CD8-positive, alpha-beta memory T cell (primary cell): ENCODE results near the gene ZFAND3. TPM values are rescaled to one million over a fixed set of nuclear protein-coding genes. Genes with fewer than 3 reads are reported as not detected.

ENCODE experiments used
- CTCF ChIA-PET: fragments of 350-600 bp; sonication (Branson Sonifier 250); formaldehyde crosslinking; loops from one replicate; lab custom pipeline; 2021; ENCODE audit warnings: antibody characterized with exemption; lab: Charles Lee
- POLR2A ChIA-PET: fragments of 350-600 bp; sonication (Branson Sonifier 250); formaldehyde crosslinking; loops from one replicate; lab custom pipeline; 2021; ENCODE audit warnings: antibody characterized with exemption; lab: Charles Lee
- DNase-seq, 5 donors: peaks; one replicate each; pipeline versions ENCODE4 v3.0.0 to v3.0.0-alpha.2; 2020 to 2022; ENCODE audit warnings: mixed read lengths in 1 of 5
- H3K27ac ChIP-seq: one replicate; pipeline ENCODE4 v1.7.0; 2013; ENCODE audit warnings: low read depth, mild to moderate bottlenecking, low read length, moderate library complexity
- H3K27me3 ChIP-seq: 2 replicates; pipeline ENCODE4 v1.7.0; 2013; ENCODE audit warnings: low read length, mild to moderate bottlenecking; ENCODE audit not compliant: insufficient read depth, poor library complexity, severe bottlenecking
- H3K36me3 ChIP-seq: 2 replicates; pipeline ENCODE4 v1.7.0; 2013; ENCODE audit warnings: mild to moderate bottlenecking, low read length, moderate library complexity; ENCODE audit not compliant: insufficient read depth
- H3K4me1 ChIP-seq: 2 replicates; pipeline ENCODE4 v1.7.0; 2013; ENCODE audit warnings: mild to moderate bottlenecking, low read length, moderate library complexity; ENCODE audit not compliant: insufficient read depth
- H3K4me3 ChIP-seq: 2 replicates; pipeline ENCODE4 v1.7.0; 2013; ENCODE audit warnings: mild to moderate bottlenecking, low read length
- H3K9me3 ChIP-seq: 2 replicates; pipeline ENCODE4 v1.7.0; 2013; ENCODE audit warnings: mild to moderate bottlenecking, low read length
- H3K27ac Mint-ChIP-seq, 8 donors: one replicate each; pipeline ENCODE4 v1.8.0; 2020 to 2021; ENCODE audit warnings: mixed read lengths in 8 of 8, mild to moderate bottlenecking in 6 of 8, inconsistent platforms in 3 of 8, moderate library complexity in 3 of 8
- H3K27me3 Mint-ChIP-seq, 2 donors: one replicate each; pipeline ENCODE4 v1.8.0; 2020 to 2021; ENCODE audit warnings: mixed read lengths in 2 of 2, mild to moderate bottlenecking in 1 of 2, moderate library complexity in 1 of 2
- H3K36me3 Mint-ChIP-seq, 3 donors: one replicate each; pipeline ENCODE4 v1.8.0; 2020 to 2021; ENCODE audit warnings: mixed read lengths in 3 of 3, inconsistent platforms in 1 of 3, mild to moderate bottlenecking in 1 of 3
- H3K4me1 Mint-ChIP-seq, 3 donors: one replicate each; pipeline ENCODE4 v1.8.0; 2020 to 2021; ENCODE audit warnings: mixed read lengths in 3 of 3, inconsistent platforms in 1 of 3, mild to moderate bottlenecking in 1 of 3
- H3K4me3 Mint-ChIP-seq, 7 donors: one replicate each; pipeline ENCODE4 v1.8.0; 2020 to 2021; ENCODE audit warnings: mixed read lengths in 7 of 7, mild to moderate bottlenecking in 6 of 7, moderate library complexity in 4 of 7, inconsistent platforms in 2 of 7
- H3K9me3 Mint-ChIP-seq, 5 donors: one replicate each; pipeline ENCODE4 v1.8.0; 2020 to 2022; ENCODE audit warnings: mixed read lengths in 5 of 5, mild to moderate bottlenecking in 3 of 5, moderate library complexity in 2 of 5, inconsistent platforms in 1 of 5
- polyA plus RNA-seq: library from polyadenylated mRNA; unstranded; fragments of 300-500 nt; fragmentation: Illumina TruSeq; gene quantifications from one replicate; pipeline ENCODE4 v1.2.3, GENCODE V29; 2021
- total RNA-seq, 2 experiments: library from RNA; stranded (reverse); gene quantifications; one replicate each; pipeline ENCODE4 v1.2.3, GENCODE V29; 2021

Gene ZFAND3
- total RNA-seq (10 to 100 TPM; 29.1 to 29.4 TPM), polyA plus RNA-seq (5.2 TPM)

DNA sequence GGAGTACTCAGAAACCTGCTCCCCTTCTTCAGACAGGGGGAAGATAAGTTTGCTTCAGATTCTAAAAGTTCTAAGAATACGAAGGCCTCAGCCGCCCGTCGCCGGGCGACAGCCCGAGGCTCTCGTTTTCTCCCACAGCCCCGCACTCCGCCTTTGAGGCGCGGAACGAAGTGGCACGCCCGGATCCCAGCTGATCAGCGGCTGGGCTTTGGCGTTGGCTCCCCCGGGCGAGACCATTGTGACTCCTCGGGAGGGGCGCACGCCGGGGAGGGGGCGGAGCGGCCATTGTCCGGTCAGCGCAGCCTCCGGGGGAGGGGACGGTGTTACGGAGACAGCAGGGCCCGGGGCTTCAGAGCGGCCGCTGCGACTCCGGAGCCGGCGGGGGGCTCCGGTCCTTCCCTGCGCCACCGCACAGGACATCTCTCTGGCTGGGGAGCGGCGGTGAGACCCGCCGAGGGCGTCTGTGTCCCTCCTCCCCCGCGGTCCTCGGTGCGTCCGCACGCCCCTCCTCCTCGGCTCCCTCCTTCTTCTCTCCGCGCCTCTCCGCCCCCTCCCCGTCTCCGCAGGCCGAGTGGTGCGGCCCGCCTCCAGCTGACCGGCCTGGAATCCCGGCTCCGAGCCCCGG, at the start of gene ZFAND3:
TSS of gene ZFAND3 (plus strand) at position 551 of the 625 bp plus-strand sequence. CDS start 219 bp downstream, outside the sequence.
- Histone ChIP-seq H3K4me3 (peak within 1 kb of the TSS; percentile 98), H3K27me3 (no peaks in the 10 kb centered on the region), H3K36me3 (no peaks in the 10 kb centered on the region), H3K4me1 (peaks cover 40% of the 10 kb centered on the region), H3K27ac (peak within 1 kb of the TSS; percentile 93), H3K9me3 (no peaks in the 10 kb centered on the region)
- no peaks in the 10 kb centered on the region for H3K27me3 Mint-ChIP-seq
- peaks cover 0 to 11% (median 0%) of the 10 kb centered on the region in 3 donors for H3K36me3 Mint-ChIP-seq
- H3K4me1 Mint-ChIP-seq: peaks cover 47 to 57% (median 53%) of the 10 kb centered on the region in 3 donors
- CTCF ChIA-PET: interaction anchor here (1.0 to 1.5 kb wide), 5 partner anchors 27 to 121 kb away, joined by 3 to 7 read pairs (median 4); partner anchors contain the start of gene MDGA1
- peak within 1 kb of the TSS; percentile 95 to 100 (median 98) for H3K27ac Mint-ChIP-seq
- DNase-seq: peak; percentile 84 to 96 (median 94)
- peak within 1 kb of the TSS; percentile 94 to 99 (median 98) for H3K4me3 Mint-ChIP-seq
- POLR2A ChIA-PET: interaction anchor here (1.0 to 1.6 kb wide), 6 partner anchors 28 to 820 kb away, joined by 3 to 10 read pairs (median 4); partner anchors contain the start of genes BTBD9 and MDGA1
- no peaks in the 10 kb centered on the region for H3K9me3 Mint-ChIP-seq

DNA sequence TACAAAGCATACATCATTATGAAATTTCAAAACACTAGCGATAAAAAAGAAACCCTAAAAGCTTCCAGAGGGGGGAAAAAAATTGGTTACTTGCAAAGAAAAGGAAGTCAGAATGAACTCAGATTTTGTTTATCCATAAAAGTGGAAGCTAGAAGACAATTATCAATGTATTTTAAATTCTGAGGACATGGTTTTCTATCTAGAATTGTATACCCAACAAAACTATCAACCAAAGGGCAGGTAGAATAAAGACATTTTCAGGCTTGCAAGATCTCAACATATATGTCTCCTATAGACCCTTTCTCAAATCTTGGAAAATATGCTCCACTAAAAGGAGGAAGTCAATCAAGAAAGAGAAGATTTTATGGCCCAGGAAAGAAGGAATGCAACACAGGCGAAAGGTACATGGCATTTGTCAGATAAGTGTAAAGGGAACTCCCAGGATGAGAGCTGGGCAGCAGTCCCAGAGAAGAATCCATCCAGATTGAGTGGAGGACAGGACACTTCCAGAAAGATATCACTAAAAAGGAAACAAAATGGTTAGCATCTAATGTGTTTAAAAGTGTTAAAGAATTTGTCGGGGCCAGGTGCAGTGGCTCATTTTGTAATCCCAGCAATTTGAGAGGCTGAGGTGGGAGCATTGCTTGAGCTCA, 45.4 kb upstream of the ZFAND3 start:
- Mint-ChIP-seq H3K27me3 (peaks cover 9 to 12% of the 10 kb centered on the region in 2 donors), H3K36me3 (peaks cover 0 to 8% (median 0%) of the 10 kb centered on the region in 3 donors), H3K27ac (no peak overlapping the region), H3K4me1 (no peaks in the 10 kb centered on the region), H3K4me3 (no peak overlapping the region), H3K9me3 (peaks cover 4 to 11% (median 5%) of the 10 kb centered on the region in 5 donors)
- Histone ChIP-seq H3K27ac (no peak overlapping the region), H3K4me1 (no peaks in the 10 kb centered on the region), H3K4me3 (no peak overlapping the region), H3K27me3 (no peaks in the 10 kb centered on the region), H3K9me3 (no peaks in the 10 kb centered on the region), H3K36me3 (no peaks in the 10 kb centered on the region)
- DNase-seq: no peak
- ChIA-PET POLR2A (no interaction called here), CTCF (interaction anchor here (1.0 kb wide), 1 partner anchor 8 kb away, joined by 4 read pairs; no protein-coding TSS in a partner anchor)

DNA sequence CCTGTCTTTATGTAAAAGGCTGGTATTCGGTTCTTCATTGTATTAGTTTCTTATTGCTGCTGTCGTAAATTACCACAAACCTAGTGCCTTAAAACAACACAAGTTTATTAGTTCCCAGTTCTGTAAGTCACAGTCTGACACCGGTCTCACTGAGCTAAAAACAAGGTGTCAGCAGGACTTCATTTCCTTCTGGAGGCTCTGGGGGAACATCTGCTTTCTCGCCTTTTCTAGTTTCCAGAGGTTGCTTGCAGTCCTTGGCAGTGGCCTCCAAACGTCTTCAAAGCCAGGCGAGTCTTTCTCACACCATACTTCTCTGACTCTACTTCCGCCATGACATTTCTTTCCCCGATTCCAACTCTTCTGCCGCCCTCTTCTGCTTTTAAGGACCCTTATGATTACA, 43.0 kb upstream of the ZFAND3 start:
- no peak overlapping the region for H3K4me3 Mint-ChIP-seq
- no peaks in the 10 kb centered on the region for H3K4me1 Mint-ChIP-seq
- H3K36me3 Mint-ChIP-seq: peaks cover 0 to 5% (median 0%) of the 10 kb centered on the region in 3 donors
- no peak for DNase-seq
- H3K27ac Mint-ChIP-seq: peak overlapping the region in 1 of 8 donors; percentile 74
- Histone ChIP-seq H3K9me3 (no peaks in the 10 kb centered on the region), H3K27ac (no peak overlapping the region), H3K27me3 (no peaks in the 10 kb centered on the region), H3K36me3 (no peaks in the 10 kb centered on the region), H3K4me1 (no peaks in the 10 kb centered on the region), H3K4me3 (no peak overlapping the region)
- ChIA-PET POLR2A (no interaction called here), CTCF (no interaction called here)
- peaks cover 4 to 11% (median 5%) of the 10 kb centered on the region in 5 donors for H3K9me3 Mint-ChIP-seq
- peaks cover 3 to 5% of the 10 kb centered on the region in 2 donors for H3K27me3 Mint-ChIP-seq

DNA sequence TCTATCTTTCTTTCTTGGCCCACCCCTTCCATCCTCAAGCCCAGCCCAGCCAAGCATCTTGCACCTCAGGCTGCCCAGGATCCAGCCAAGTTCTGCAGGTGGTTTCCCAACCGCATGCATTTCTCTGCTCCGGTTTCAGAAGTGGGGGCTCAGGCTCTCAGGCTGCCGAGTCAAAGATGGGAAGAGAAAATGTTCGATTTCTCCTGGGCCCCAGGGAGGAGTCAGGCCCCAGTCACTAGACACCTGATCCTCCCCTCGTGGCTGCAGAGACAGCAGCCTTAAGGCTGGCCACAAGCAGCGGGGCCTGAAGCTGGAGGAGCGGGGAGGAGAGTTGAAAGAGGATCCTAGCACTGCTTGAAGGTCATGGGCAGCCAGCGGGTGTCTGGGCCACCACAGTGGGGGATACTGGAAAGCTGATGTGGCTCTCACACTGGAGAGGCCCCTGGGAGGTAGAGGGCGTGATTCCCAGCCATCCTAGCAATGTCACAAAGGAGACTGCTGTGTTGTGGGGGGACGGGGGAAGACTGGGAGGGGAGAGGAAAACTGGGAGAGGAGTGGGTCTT, 42.2 kb upstream of the ZFAND3 start:
- Histone ChIP-seq H3K27ac (no peak overlapping the region), H3K4me3 (no peak overlapping the region), H3K9me3 (no peaks in the 10 kb centered on the region), H3K4me1 (no peaks in the 10 kb centered on the region), H3K36me3 (no peaks in the 10 kb centered on the region), H3K27me3 (no peaks in the 10 kb centered on the region)
- H3K4me1 Mint-ChIP-seq: no peaks in the 10 kb centered on the region
- H3K36me3 Mint-ChIP-seq: peaks cover 0 to 5% (median 0%) of the 10 kb centered on the region in 3 donors
- H3K9me3 Mint-ChIP-seq: peaks cover 4 to 11% (median 5%) of the 10 kb centered on the region in 5 donors
- POLR2A ChIA-PET: no interaction called here
- no peak for DNase-seq
- H3K4me3 Mint-ChIP-seq: no peak overlapping the region
- CTCF ChIA-PET: no interaction called here
- H3K27ac Mint-ChIP-seq: no peak overlapping the region
- peaks cover 6 to 10% of the 10 kb centered on the region in 2 donors for H3K27me3 Mint-ChIP-seq

- ChIA-PET POLR2A (no interaction called here), CTCF (no interaction called here)
- H3K27ac ChIP-seq: no peak overlapping the region
- peaks cover 10 to 17% (median 16%) of the 10 kb centered on the region in 3 donors for H3K4me1 Mint-ChIP-seq
- no peaks in the 10 kb centered on the region for H3K9me3 ChIP-seq
- peaks cover 11% of the 10 kb centered on the region for H3K4me1 ChIP-seq
- H3K4me3 ChIP-seq: no peak overlapping the region
- no peaks in the 10 kb centered on the region for H3K36me3 ChIP-seq
- H3K4me3 Mint-ChIP-seq: no peak overlapping the region
- no peak for DNase-seq
- H3K27ac Mint-ChIP-seq: no peak overlapping the region
- H3K27me3 ChIP-seq: peaks cover 4% of the 10 kb centered on the region
- peaks cover 0 to 2% (median 0%) of the 10 kb centered on the region in 5 donors for H3K9me3 Mint-ChIP-seq
- H3K27me3 Mint-ChIP-seq: peaks cover 14 to 24% of the 10 kb centered on the region in 2 donors
- peaks cover 0 to 2% (median 0%) of the 10 kb centered on the region in 3 donors for H3K36me3 Mint-ChIP-seq
These were observed 40.3 kb upstream of the ZFAND3 start for GRCh38 chr6:37779111-37779800.

- no peak for DNase-seq
- Histone ChIP-seq H3K4me1 (peaks cover 12% of the 10 kb centered on the region), H3K4me3 (no peak overlapping the region), H3K27me3 (peaks cover 11% of the 10 kb centered on the region), H3K9me3 (no peaks in the 10 kb centered on the region), H3K27ac (no peak overlapping the region), H3K36me3 (no peaks in the 10 kb centered on the region)
- Mint-ChIP-seq H3K9me3 (no peaks in the 10 kb centered on the region), H3K27me3 (peaks cover 18 to 30% of the 10 kb centered on the region in 2 donors), H3K4me3 (no peak overlapping the region), H3K27ac (no peak overlapping the region), H3K36me3 (no peaks in the 10 kb centered on the region), H3K4me1 (peaks cover 11 to 19% (median 17%) of the 10 kb centered on the region in 3 donors)
- POLR2A ChIA-PET: no interaction called here
- CTCF ChIA-PET: no interaction called here
These were observed 39.5 kb upstream of the ZFAND3 start for GRCh38 chr6:37779902-37780628.

GRCh38 chr6:37781788-37782187, 37.7 kb upstream of the ZFAND3 start:
- H3K9me3 Mint-ChIP-seq: no peaks in the 10 kb centered on the region
- H3K4me3 Mint-ChIP-seq: no peak overlapping the region
- Histone ChIP-seq H3K4me1 (peaks cover 12% of the 10 kb centered on the region), H3K36me3 (no peaks in the 10 kb centered on the region), H3K27me3 (peaks cover 11% of the 10 kb centered on the region), H3K9me3 (no peaks in the 10 kb centered on the region), H3K27ac (no peak overlapping the region), H3K4me3 (no peak overlapping the region)
- CTCF ChIA-PET: no interaction called here
- peaks cover 13 to 19% (median 17%) of the 10 kb centered on the region in 3 donors for H3K4me1 Mint-ChIP-seq
- no peak for DNase-seq
- H3K27ac Mint-ChIP-seq: no peak overlapping the region
- peaks cover 18 to 37% of the 10 kb centered on the region in 2 donors for H3K27me3 Mint-ChIP-seq
- POLR2A ChIA-PET: interaction anchor here (0.7 kb wide), 1 partner anchor 858 kb away, joined by 7 read pairs; the partner anchor contains the start of gene BTBD9
- H3K36me3 Mint-ChIP-seq: no peaks in the 10 kb centered on the region
